Activated naive CD4-positive, alpha-beta T cell treated with anti-CD3 and anti-CD28 coated beads, Interleukin-2, amount 50 U/mL, for 24 hours (primary cell): ENCODE data around the gene SH3GL3.

Source experiments
- H3K27ac Mint-ChIP-seq: one replicate; pipeline ENCODE4 v1.8.0; 2021; ENCODE audit warnings: mild to moderate bottlenecking, mixed read lengths
- H3K27me3 Mint-ChIP-seq: one replicate; pipeline ENCODE4 v1.8.0; 2021; ENCODE audit warnings: mixed read lengths
- H3K36me3 Mint-ChIP-seq: one replicate; pipeline ENCODE4 v1.8.0; 2021; ENCODE audit warnings: mixed read lengths
- H3K4me1 Mint-ChIP-seq: one replicate; pipeline ENCODE4 v1.8.0; 2021; ENCODE audit warnings: mixed read lengths
- H3K4me3 Mint-ChIP-seq: one replicate; pipeline ENCODE4 v1.8.0; 2021; ENCODE audit warnings: mild to moderate bottlenecking, mixed read lengths
- H3K9me3 Mint-ChIP-seq: one replicate; pipeline ENCODE4 v1.8.0; 2021; ENCODE audit warnings: mixed read lengths

The SH3GL3 gene

DNA sequence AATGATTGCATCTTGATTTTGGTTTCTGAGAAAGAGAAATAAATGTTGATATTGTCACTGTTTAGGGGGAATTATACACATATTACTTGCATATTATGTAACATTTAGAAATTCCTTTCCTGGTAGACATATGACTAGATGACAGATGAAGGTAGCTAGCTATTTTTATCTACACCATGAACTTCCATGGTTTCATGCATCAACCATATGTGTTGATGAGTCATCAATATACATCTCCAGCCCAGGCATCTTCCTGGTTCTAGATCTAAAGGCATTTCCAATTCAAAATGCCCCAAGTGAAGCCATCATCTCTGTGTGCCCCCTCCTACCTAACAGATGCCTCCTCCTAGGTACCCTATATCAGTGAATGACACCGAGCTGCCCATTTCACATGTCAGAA is 197.3 kb downstream of the SH3GL3 start:
- Mint-ChIP-seq H3K4me3 (no peak overlapping the region), H3K4me1 (no peaks in the 10 kb centered on the region), H3K27me3 (peaks cover under 1% of the 10 kb centered on the region), H3K27ac (no peak overlapping the region), H3K9me3 (peaks cover 29% of the 10 kb centered on the region), H3K36me3 (no peaks in the 10 kb centered on the region)

DNA sequence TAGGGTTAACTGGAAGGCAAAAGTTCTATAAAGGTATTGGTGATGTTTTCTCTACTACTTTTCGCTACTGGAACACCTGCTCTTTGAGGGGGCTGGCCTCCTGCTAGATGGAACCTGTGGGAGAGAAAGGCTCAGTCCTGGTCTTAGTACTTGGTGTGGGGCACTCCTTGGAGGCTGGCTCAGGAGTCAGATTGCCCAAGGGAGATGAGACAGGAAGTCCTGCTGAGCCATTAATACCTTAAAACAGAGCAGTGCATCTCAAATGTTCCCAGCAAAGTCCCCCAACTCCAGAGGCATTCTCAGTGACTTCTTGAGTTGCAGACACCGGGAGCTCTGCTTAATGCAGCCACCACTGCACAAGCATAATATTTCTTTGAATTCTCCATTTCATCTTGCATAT is 203.7 kb downstream of the SH3GL3 start:
- H3K27me3 Mint-ChIP-seq, result peaks cover 13% of the 10 kb centered on the region
- no peak overlapping the region for H3K27ac Mint-ChIP-seq
- H3K9me3 Mint-ChIP-seq, result no peaks in the 10 kb centered on the region
- H3K4me3 Mint-ChIP-seq, result no peak overlapping the region
- no peaks in the 10 kb centered on the region for H3K36me3 Mint-ChIP-seq
- no peaks in the 10 kb centered on the region for H3K4me1 Mint-ChIP-seq

DNA sequence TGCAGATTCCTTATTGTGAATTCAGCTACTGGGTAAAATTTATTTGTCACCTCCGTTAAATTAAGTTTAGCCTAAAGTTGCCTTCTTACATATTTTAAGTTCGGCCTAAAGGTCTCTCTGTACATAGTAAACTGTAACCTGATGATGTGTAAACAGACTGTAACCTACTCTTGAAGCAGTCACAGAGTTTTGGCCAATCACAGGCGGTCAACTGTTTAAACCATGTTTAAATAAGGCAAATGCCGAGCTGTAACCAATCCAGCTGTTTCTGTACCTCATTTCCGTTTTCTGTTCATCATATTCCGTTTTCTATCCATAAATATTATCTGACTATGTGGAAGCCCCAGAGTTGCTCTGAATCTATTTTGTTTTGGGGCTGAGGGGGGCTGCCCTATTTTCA is 204.4 kb downstream of the SH3GL3 start:
- no peak overlapping the region for H3K4me3 Mint-ChIP-seq
- H3K36me3 Mint-ChIP-seq, result no peaks in the 10 kb centered on the region
- no peaks in the 10 kb centered on the region for H3K9me3 Mint-ChIP-seq

DNA sequence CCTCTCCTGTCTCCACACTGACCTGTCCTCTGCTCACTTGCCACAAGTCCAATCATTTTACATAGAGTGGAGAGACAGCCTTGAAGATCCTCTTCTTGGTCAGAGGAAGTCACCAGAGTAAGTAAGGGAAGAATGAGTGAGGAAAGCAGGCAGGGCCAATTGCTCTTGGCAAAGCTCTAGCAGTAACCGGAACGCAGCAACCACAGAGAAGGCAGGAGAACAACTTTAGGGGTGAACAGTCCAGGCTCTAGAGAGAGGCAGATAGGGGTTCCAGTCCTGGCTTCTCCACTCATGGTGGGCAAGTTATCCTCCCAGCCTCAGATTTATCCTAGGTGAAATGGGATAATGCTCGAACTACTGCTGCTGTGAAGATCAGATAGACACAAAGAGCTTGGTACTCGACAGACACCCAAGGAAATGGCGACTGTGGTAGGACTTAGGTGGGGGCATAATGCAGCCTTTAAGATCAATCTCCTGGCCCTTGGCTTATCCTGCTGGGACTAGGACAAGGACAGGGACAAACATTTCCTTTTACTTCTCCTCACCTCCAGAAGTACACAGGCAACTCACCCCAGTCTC is 205.6 kb downstream of the SH3GL3 start:
- Mint-ChIP-seq H3K4me1 (no peaks in the 10 kb centered on the region), H3K4me3 (no peak overlapping the region), H3K27me3 (peaks cover 17% of the 10 kb centered on the region), H3K9me3 (no peaks in the 10 kb centered on the region), H3K36me3 (no peaks in the 10 kb centered on the region), H3K27ac (no peak overlapping the region)

More for the DNA sequence above, 204.4 kb downstream of the SH3GL3 start:
- Mint-ChIP-seq H3K4me1 (no peaks in the 10 kb centered on the region), H3K27me3 (peaks cover 17% of the 10 kb centered on the region), H3K27ac (no peak overlapping the region)

DNA sequence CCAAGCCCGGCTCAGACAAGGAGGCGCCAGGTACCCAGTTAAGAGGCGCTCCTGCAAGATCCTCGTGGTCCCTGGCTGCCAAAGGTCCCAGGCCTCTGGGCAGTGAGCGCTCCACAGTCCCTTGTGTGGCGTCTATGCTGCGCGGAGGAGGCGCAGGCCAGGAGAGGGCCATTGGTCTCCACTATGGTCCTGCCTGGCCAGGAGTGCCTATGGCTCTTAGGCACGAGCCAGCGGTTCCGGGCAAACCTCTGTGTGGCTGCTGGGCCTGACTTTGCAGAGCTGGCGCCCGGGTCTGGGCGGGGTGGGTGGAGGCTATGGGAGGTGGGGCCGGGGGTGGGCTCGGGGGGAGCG is 206.1 kb downstream of the SH3GL3 start:
- H3K36me3 Mint-ChIP-seq, result no peaks in the 10 kb centered on the region
- H3K4me1 Mint-ChIP-seq, result no peaks in the 10 kb centered on the region
- H3K9me3 Mint-ChIP-seq, result no peaks in the 10 kb centered on the region
- H3K4me3 Mint-ChIP-seq, result no peak overlapping the region
- no peak overlapping the region for H3K27ac Mint-ChIP-seq
- H3K27me3 Mint-ChIP-seq, result peaks cover 17% of the 10 kb centered on the region

DNA sequence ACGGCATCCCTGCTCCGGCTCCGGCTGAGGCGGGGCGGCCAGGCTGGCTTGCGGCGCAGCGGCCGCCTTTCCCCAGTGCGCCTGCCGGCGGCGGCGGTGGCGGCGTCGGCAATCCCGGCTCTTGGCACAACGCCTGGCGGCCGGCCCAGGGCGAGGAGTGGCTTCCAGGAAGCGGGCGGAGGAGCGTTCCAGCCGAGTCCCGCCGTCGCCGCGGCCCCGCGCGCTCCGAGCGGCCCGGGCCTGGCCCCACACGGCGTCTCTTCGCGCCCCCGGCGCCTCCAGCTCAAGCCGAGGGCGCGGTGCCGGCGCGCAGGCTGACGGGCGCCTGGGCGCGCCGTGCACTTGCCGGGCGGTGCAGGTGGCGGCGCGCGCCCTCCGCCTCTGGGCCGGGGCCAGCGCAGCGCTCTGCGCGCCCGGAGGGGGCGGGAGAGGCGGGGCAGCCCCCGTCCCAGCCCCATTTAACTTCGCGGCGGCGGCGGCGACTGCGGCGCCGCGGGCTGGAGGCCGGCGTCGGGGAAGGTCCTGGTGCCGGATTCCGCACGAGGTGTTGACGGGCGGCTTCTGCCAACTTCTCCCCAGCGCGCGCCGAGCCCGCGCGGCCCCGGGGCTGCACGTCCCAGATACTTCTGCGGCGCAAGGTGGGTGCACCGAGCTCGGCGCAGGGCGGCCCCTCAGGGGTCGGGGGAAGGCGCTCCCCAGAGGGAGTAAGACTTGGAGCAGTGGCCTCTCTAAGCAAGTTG is 206.7 kb downstream of the SH3GL3 start, which contains the start of gene ADAMTSL3:
Gene ADAMTSL3, plus strand, starts transcription at position 485 of the 740 bp plus-strand sequence. CDS start 1,639 bp downstream, outside the sequence.
- H3K27me3 Mint-ChIP-seq, result peaks cover 17% of the 10 kb centered on the region
- H3K4me1 Mint-ChIP-seq, result no peaks in the 10 kb centered on the region
- H3K4me3 Mint-ChIP-seq, result no peak within 1 kb of the TSS
- H3K27ac Mint-ChIP-seq, result no peak within 1 kb of the TSS
- H3K36me3 Mint-ChIP-seq, result no peaks in the 10 kb centered on the region
- H3K9me3 Mint-ChIP-seq, result no peaks in the 10 kb centered on the region

DNA sequence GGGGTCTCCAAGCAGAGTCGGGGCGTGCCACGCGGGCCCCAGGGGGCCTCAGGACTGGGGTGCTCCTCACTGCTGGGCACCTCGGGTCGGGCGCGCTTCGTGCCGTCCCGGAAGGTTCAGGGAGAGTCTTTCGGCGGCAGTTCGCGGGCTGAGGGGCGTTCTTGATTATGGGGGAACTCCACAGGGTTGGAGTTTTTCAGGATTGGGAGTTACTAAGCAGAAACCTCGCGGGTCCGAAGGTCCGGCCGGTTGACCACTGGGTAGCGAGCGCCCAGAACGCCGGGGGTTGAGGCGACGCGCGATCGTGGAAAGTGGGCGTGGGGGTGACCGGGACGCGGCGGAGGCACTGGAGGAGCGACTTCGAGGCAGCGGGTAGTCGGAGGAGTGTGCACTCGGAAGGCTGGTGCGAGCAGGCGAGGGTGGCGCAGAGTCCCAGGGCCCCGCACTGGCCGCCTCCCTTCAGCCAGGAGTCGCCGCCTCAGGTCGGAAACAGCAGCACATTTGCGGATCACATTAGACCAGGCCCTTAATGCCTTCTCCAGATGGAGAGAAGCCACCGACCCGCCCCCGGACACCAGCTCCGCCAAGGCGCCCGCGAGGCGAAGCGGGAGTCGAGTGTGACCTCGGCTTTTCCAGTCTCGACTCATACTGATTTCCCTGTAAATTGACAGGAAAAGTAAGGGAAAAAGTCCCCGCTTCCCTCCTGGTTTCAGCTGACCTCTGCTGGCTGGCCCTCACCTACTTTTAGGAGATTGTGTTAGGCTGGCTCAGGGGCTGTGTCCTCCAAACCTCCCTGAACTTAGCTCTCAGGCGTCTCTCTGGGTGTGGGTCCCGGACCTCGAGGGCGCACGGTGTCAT is 207.5 kb downstream of the SH3GL3 start:
- Mint-ChIP-seq H3K9me3 (no peaks in the 10 kb centered on the region), H3K27me3 (peaks cover 17% of the 10 kb centered on the region), H3K4me1 (no peaks in the 10 kb centered on the region), H3K27ac (no peak overlapping the region), H3K36me3 (no peaks in the 10 kb centered on the region), H3K4me3 (no peak overlapping the region)

DNA sequence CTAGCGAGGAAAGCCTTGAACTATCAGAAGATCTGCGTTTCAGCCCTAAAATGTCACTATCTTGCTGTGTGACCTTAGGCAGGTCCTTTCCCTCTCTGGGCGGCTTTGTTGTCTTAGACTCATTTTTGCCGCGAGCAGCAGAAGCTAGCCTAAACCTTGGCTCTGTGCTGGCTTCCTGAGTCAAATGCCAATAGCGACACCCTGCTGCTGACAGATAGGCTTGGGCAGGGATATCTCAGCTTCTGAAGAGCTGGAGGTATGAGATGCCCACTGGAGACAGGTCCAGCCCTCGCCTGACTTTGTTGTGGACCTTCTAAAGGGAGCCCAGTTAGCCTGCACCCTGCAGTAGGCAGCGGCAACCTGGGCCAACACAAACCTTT is 208.1 kb downstream of the SH3GL3 start:
- Mint-ChIP-seq H3K4me3 (no peak overlapping the region), H3K9me3 (no peaks in the 10 kb centered on the region), H3K27me3 (peaks cover 17% of the 10 kb centered on the region), H3K4me1 (no peaks in the 10 kb centered on the region), H3K36me3 (no peaks in the 10 kb centered on the region), H3K27ac (no peak overlapping the region)

DNA sequence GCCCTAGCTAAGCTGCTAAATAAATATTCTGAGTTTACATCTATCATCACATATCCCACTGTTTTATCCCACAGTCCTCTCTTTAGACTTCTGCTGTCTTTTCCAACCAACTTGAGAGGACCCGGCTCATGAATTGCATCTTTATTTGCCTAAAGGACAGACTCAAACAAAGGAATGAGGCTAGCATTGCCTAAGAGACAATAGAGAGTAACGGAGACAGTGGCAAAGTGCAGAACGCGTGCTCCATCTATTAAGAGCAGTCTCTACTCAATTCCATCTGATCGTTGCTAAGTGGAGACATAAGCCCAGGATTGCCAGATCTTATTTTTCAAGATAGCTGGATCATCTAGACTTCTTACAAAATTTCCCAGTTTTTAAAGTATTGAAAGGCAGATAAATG is 209.1 kb downstream of the SH3GL3 start:
- no peaks in the 10 kb centered on the region for H3K36me3 Mint-ChIP-seq
- H3K9me3 Mint-ChIP-seq, result no peaks in the 10 kb centered on the region
- H3K4me3 Mint-ChIP-seq, result no peak overlapping the region
- H3K27me3 Mint-ChIP-seq, result peaks cover 17% of the 10 kb centered on the region
- no peak overlapping the region for H3K27ac Mint-ChIP-seq
- no peaks in the 10 kb centered on the region for H3K4me1 Mint-ChIP-seq

DNA sequence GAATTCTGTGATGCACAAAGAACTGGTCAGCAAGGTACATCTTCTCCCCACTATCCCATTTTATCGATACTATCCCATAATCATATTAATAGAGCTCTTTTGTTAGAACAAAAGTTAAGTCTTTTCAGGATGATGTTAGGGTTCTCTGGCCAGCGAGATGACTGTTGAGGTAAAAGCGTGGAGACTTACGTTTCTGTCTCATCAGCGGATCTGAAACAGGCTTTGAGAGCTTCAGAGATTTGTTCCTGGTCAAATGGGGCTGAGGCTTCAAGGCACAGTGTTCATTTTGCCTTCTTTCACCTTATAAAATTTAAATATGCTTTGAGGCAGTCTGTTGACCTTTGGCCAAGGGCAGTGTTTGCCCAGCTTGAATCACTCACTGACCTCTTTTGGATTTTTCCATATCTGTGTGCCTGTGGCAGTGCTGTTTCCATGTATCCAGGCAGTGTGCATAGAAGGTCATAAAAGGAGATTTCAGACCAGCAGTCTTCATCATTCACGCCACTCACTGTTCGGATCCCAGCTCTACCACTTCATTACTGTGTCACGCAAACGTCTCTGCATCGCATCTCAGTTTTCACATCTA is 209.9 kb downstream of the SH3GL3 start:
- peaks cover 14% of the 10 kb centered on the region for H3K27me3 Mint-ChIP-seq

DNA sequence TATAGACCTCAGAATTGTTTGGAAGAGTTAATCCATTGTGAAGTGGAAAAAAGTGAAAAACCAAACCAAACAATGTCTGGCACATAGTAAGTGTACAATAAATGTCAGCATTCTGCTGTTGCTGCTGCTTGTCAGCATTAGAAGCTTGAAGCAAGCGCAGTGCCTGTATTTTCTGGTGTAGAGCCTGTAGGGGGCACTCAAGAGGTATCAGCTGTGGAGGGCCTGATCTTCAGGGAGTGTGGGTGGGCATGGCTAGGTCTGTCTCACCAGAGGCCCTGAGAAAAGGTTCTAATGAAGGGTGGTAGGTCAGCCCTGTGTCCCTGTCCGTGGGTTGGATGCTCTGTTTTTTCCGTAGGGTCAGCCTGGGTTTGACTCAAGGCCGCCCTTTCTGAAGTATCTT is 210.4 kb downstream of the SH3GL3 start:
- Mint-ChIP-seq H3K4me1 (no peaks in the 10 kb centered on the region), H3K36me3 (no peaks in the 10 kb centered on the region), H3K27ac (no peak overlapping the region), H3K27me3 (peaks cover 13% of the 10 kb centered on the region), H3K4me3 (no peak overlapping the region), H3K9me3 (no peaks in the 10 kb centered on the region)

More for the DNA sequence above, 209.9 kb downstream of the SH3GL3 start:
- no peaks in the 10 kb centered on the region for H3K36me3 Mint-ChIP-seq
- H3K27ac Mint-ChIP-seq, result no peak overlapping the region
- H3K9me3 Mint-ChIP-seq, result no peaks in the 10 kb centered on the region
- no peak overlapping the region for H3K4me3 Mint-ChIP-seq
- H3K4me1 Mint-ChIP-seq, result no peaks in the 10 kb centered on the region

DNA sequence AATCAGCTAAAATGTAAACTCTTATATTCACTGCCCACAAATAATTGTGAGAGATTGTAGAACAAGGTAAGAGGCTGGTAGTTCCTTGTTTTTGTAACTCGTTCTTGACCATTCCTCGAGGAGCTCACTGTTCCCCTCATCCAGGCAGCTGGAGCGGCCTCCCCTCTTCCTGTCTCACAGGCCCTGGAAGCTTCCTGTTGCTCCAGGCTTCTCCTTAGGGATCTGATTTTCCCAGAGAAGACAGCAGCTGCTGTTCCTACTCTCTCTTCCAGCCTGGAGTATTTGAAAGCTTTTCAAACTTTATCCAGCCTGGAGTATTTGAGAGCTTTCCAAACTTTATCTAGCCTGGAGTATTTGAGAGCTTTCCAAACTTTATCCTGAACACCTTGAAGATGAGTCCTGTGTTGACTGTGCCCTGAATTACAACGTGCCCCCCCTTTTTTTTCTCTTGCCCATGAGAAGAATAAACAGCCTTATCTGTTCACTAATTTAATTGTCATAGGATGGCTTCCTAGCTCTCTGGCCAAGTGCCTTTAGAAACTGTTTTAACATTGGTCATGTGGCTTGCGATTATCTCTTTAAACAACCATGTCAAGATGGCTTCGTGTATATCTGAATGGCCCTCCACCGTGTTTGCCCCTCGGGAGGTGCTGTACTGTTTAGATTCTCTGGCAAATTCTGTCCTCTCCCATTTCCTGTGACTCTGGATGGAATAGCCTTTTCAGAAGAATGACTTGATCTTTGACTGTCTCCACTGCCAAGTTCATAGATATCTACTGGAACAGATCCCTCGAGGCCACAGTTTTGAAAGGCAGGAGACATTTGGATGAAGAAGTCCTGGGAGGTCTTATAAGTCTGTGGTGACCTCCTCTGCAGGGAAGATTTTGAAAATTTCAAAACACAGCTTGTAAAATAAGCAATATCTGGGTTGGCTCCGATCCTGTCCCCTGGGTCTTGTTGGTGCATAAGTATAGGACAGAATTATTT is 211.6 kb downstream of the SH3GL3 start:
- H3K4me3 Mint-ChIP-seq, result no peak overlapping the region
- no peaks in the 10 kb centered on the region for H3K36me3 Mint-ChIP-seq
- H3K4me1 Mint-ChIP-seq, result no peaks in the 10 kb centered on the region
- no peaks in the 10 kb centered on the region for H3K9me3 Mint-ChIP-seq
- H3K27me3 Mint-ChIP-seq, result peaks cover 8% of the 10 kb centered on the region
- H3K27ac Mint-ChIP-seq, result no peak overlapping the region

DNA sequence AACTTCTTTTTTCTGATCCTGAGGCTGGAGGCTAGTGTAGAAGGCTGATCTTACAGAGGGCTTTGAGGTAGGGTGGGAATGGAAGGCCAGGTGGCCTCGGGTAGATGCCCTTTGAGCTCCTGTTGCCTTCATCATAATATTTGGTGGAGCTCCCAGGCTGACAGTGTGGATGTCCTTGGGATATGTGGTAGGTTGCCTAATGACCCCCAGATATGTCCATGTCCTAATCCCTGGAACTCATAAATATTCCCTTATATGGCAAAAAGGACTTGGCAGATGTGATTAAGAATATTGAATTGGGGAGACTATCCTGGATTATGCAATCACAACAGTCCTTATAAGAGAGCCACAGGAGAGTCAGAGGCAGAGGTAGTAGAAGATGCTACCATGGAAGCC is 212.3 kb downstream of the SH3GL3 start:
- Mint-ChIP-seq H3K27me3 (peaks cover 8% of the 10 kb centered on the region), H3K9me3 (no peaks in the 10 kb centered on the region), H3K27ac (no peak overlapping the region), H3K4me1 (no peaks in the 10 kb centered on the region), H3K36me3 (no peaks in the 10 kb centered on the region), H3K4me3 (no peak overlapping the region)

DNA sequence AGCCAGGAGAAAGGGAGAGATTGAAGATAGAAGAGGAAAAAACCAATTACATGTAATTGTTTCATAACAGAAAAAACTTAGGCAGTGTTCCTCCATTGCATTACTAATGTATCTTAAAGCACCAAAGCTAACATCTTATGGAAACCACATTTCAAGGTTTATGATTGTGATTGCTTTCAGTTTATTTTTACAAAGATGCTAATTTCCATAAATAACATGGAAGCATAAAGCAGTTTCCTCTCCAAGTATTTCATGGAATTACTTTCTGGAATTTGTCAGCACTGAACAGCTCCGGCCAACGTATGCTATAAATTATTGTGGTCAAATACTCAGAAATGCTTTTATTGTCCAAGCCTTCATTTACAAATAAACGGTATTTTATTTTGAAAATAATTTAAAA is 218.3 kb downstream of the SH3GL3 start:
- no peak overlapping the region for H3K4me3 Mint-ChIP-seq
- H3K27me3 Mint-ChIP-seq, result no peaks in the 10 kb centered on the region
- H3K36me3 Mint-ChIP-seq, result no peaks in the 10 kb centered on the region
- H3K9me3 Mint-ChIP-seq, result no peaks in the 10 kb centered on the region
- no peaks in the 10 kb centered on the region for H3K4me1 Mint-ChIP-seq
- no peak overlapping the region for H3K27ac Mint-ChIP-seq
